Head of caudate nucleus (tissue), 42 donors: ENCODE results near the gene ARMH4.
"Not testable (repeated sequence)": the region's sequence is repeated elsewhere in the genome, so short reads cannot be mapped to it uniquely, and the experiment has no call there.

Experiments
- DNase-seq, 42 donors: peaks; one replicate each; pipeline versions ENCODE4 v3.0.0 to v3.0.0-alpha.2; 2020 to 2021; ENCODE audit warnings: mixed read lengths in 7 of 42
- intact Hi-C: fragments of 100-400 bp; cut with DNase I; formaldehyde crosslinking; loops from one replicate; pipeline ENCODE4 v1.15.0; 2022

The ARMH4 gene

DNA sequence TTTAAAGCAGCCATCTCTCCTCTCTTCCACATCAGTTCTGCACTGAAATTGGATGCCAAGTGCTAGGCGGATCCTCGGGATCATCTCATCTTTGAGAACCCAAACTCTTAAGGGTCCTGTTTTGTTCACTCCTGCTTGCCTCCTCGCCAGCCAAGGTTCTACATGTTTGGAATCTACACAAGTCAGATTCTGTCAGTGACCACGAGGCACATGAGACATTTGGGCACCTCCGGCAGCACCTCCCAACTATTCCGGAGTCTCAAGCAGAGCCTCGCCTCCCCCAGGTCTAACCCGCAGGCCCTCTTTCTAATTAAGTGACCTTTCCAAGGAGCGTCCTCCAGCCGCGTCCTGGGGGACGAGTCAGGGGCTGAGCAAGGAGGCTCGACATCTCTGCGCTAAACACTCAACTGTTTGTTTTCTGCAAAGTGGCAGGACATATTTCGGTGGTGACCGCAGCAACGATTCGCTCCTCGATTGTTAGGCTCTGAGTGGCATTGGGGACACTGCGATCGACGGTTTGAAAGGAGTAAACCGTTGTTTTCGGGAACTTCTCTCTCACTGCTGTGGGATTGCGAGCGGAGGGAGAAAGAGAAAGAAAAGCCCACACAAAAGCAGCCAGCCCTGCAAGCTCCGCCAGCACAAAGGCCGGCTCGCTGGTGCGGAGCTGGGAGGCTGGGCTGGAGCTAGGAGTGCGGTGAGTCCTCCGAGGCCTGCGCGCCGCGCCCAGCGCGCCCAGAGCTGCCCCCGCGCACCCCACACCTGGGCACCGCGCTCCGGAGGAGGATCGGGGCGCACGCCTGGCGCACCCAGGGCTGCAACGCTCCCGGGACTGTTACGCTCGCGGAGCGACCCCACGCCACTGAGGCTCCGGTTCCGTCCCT, 640 bp downstream of the ARMH4 start:
- intact Hi-C loops, result loop anchor here (5.0 kb wide), 1 partner anchor 46 kb away; no protein-coding TSS in a partner anchor
- DNase-seq, result peak in 36 of 42 donors; percentile 14 to 68 (median 38)

DNA sequence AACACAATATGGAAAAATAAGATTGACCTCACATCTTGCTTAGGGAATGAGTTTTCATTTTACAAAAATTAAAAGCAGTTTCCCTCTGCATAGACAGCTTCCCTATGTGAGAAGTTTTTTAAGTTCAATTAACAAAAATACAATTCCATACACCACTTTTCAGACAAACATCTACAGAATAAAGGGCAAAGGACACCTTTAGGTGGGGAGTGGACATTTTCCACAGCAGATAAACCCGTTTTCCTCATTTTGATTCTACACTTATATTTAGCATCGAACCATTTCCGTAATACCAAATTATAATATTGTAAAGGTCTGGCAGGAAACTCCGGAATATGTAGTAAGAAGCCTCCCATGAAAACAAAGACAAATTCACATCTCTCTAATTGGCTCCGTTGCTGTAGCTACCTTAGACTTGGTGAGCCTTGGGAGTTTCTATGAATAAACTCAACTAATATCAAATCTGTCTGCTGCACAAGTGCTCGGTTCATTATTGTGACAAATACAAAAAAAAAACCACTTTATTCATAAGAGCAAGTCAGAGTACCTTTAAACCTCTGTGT, 1.7 kb downstream of the ARMH4 start:
- DNase-seq, result no peak
- intact Hi-C loops, result loop anchor here (5.0 kb wide), 1 partner anchor 47 kb away; no protein-coding TSS in a partner anchor

DNA sequence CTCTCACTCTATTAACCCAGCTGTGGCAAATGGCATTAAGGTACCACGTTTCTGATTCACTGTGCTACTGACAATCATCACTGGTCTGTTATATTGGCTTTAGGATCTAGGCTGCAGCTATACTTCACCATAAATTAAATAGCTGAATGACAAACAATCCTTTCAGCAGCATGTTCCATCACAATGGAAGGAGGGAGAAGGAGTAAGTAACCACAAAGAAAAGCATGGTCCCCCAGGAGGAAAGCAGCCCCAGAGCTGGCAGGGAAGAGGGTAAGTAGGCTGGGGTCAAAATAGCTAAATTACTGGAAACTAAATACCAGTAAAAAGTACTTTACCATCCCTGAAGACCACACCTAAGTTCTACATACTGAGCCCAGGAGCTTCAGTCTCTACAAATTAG, 2.8 kb downstream of the ARMH4 start:
- intact Hi-C loops, result no loop called here
- DNase-seq, result no peak

DNA sequence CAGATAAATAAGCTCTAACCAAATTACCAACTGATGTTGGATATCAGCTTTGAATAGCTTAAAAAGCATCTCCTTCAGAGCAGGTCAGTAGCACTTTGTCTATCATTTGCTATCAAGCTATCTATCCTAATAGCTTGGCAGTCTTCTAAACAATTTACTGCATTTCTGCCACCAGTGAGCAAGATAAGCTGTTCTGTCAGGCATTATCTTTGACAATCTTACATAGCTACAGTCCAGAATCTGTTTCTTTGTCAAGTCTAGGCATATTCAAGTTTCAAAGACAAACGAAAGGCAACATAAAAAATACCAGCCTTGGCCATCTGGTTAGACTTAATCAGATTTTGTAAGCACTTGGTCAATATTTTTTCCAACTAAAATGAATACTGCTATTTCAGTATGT, 5.6 kb downstream of the ARMH4 start:
- DNase-seq, result no peak
- intact Hi-C loops, result no loop called here

DNA sequence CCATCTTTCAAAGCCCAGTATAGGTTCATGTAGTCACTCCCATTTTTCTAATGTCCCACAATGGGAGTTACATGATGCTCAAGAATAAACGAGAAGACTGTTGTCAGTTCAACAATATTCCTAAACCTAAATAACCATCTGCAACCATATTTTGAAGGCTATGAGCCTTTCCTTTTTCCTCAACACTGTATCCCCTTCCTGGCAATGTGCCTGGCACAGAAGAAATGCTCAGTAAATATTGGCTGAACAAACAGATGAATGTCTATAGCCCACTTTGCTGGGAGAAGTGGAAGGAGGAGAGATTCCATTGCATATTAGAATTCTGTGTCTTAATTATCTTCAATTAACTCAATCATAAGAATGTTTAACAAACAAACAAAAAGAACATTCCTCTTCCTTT, 6.1 kb downstream of the ARMH4 start:
- DNase-seq, result no peak
- intact Hi-C loops, result no loop called here

DNA sequence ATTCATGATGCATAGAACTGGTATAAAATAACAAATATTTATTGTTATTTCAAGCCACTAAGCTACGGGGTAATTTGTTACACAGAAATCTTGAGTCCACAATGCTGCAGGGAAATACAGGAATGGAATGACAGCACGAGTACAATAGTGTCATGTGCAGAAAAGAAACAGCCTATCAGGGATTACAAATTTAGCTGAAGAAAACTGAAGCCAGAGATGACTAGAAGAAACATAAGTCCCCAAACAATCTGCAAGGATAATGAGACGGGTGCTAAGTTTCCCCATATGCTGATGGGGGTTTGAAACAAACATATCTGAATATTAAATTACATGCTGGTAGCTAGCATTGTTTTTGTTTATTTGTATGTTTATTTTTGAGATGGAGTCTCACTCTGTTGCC, 8.9 kb downstream of the ARMH4 start:
- no peak for DNase-seq
- intact Hi-C loops, result no loop called here

DNA sequence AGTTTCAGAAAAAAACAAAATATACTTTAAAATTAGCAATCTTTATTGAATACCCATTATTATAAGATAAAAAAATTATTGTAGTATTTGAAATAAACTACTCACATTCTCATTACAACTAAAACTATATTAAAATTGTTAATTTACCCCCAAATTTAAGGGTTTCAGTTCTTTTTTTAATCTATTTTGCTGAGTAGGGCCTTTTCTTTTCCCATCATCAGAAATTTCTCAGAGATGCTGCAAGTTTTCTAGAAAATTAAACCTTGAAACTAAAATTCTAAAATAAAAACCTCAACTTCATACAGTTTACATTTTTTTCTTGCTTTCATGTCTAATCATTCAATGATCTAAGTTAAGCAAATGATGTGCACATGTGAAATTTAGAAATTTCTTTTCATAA, 10.1 kb downstream of the ARMH4 start:
- intact Hi-C loops, result no loop called here
- DNase-seq, result no peak

DNA sequence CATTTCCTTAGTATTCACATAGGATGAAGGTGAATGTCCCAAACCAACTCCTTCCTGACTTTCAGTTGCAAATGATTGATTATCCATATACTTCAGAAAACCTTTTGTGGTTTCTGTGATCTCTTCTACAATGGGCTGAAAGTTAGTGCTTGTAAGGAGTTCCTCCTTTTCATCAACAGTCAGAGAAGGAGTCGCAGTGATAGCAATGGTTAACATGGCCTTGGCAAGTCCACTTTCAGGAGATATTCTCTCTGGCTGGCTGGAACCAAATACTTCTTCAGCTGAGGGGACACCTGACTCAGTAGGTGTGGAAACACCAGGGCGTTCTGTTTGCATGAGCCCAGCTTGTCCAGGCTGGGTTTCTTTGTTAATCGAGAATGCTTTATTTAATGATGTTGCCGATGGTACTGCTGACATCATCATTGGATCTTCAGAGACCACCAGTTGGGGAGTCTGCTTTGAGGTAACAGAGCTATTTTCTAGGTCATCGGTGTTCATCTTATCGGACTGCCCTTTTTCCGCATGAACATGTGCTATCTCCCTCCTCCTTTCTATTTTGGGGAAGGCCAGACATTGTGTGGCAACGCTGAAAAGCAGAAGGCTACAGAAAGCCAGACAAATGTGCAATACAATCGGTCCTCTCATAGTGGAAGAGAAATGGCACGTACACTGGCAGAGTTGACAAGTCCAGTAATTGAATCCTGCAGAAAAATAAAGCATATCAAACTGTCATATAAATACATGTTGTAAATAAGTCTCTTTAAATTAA, 13.1 kb downstream of the ARMH4 start:
- DNase-seq, result peak in 3 of 42 donors; percentile 14 to 32 (median 23)
- intact Hi-C loops, result no loop called here

DNA sequence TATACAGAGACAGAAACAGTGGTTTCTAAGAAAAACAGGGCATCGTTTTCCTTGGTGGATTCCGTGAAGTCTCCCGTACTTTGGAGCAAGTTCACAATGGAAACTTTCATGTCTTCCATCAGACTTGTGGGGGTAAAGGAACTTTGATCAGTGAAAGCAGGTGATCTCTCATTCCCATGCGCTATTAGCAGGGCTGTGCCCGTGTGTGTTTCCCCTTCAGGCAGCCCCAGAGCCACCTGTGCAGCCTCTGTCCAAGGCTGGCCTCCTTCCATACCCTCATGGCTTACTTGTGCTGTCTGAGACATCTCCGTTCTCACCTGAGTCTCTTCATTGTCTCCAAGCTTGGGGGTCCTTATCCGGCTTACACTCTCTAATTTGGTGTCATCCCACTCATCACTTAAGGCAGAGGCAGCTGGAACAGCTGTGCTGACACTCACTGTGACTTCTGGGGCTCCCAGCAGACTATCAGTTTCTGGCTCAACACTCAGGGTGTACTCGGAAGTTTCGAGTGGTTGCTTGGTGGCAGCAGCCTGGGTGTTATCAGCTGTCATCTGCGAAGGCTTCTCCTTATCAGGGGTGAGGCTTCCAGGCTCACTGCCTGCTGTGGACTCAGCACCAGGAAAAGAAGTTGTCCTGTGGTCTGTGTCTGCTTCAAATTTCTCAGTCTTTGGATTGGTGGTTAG, 13.8 kb downstream of the ARMH4 start:
- intact Hi-C loops, result no loop called here
- DNase-seq, result no peak

DNA sequence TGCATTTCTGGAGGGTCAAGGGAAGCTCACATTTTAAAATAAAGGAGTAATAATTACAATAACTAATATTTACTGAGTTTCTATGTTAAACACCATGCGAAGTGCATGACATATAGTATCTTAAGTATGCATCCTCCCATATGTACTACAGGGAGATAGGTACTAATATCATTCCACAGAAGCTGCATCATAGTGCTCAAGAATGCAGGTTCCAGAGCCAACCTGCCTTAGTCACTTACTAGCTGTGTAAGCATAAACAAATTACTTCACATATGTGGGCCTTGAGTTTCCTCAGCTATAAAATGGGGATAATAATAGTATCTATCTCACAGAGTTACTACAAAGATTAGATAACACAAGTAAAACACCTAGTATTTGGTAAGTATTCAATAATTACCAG, 18.3 kb downstream of the ARMH4 start:
- DNase-seq, result no peak
- intact Hi-C loops, result no loop called here

DNA sequence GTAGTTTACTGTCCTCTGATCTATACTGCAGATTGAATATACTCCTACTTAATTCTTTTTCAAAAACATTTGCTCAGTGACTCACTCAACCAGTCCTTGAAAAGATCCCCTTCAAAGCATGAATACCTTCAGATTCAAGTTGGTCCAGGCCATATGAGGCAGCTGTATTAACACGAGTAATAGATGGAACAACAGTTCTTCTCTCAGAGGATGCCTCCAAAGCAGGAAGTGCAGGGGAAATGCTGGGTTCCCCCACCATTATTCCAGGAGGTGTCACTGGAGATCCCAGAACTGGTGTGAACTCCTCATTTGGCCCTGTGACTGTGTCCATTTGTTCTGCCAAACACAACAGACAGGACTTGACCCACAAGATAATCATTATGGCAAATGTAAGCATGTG, 20.6 kb downstream of the ARMH4 start:
- intact Hi-C loops, result no loop called here

DNA sequence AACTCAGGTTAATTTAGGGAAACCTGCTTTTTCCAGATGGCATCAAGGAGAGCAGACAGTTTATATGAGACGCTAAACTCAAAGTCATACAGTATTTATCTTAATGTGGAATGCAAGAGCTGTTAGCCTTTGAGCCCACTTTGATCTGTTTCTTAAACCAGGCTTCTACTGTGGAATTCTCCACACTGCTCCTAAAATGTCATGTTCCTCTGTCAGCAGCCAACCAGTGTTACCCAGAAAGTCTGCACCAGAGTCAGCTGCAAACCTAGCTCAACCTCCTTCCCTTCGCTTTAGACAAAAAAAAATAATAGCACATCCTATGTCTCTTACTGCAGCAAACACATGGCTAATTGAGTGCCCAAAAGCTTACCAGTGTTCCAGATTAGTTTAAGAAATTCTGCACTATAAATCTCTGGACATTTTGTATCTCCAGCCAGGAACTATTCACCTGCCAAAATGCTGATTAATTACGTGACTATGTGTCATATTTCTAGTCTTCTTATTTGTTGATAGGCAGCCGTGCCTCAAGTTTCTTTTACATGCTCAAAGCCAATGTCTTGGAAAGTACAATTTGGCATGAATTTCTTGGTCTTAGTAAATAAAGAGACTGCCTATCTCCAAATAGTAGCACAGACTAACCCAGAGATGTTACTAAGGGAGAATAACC, 21.8 kb downstream of the ARMH4 start:
- peak in 12 of 42 donors; percentile 17 to 62 (median 34) for DNase-seq

More for the DNA sequence above, 20.6 kb downstream of the ARMH4 start:
- peak in 1 of 42 donors; percentile 18 for DNase-seq

DNA sequence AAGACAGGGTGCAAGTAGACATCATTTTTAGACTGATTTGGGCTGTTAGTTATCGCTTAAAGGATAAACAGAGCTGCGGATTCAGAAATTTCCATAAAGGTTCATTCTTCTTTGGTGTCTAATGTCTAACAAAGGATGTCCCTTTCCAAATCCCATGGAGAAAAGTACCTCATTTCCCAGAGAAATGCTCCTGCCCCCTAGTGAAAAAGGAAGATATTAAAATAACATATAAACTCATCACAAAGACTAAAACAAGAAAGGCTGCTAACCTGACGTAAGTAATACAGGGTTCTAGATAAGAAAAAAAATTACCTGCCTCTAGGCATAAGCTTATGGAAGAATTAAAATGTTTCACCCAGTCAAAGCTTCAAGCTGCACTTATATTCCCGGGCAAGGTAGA, 22.8 kb downstream of the ARMH4 start:
- no peak for DNase-seq
- intact Hi-C loops, result no loop called here

More for the DNA sequence above, 21.8 kb downstream of the ARMH4 start:
- intact Hi-C loops, result no loop called here

DNA sequence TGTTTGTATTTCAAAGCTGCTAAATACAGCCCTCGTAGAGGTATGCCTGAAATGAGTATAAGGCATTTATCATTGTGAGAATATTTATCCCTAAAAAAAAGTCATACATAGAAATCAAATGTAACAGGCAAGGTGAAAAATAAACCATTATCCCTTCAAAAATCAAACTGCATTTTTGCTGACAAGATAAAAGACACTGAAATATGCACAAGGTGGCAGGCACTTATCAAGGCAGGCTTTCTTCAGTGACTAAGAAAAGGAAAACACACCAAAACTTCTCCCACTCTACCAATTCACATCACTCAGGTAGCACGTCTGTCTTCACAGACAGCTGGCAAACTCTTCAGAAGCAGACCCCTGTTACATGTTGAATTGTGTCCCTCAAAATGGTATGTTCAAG, 23.6 kb downstream of the ARMH4 start:
- peak in 1 of 42 donors; percentile 15 for DNase-seq
- intact Hi-C loops, result no loop called here

DNA sequence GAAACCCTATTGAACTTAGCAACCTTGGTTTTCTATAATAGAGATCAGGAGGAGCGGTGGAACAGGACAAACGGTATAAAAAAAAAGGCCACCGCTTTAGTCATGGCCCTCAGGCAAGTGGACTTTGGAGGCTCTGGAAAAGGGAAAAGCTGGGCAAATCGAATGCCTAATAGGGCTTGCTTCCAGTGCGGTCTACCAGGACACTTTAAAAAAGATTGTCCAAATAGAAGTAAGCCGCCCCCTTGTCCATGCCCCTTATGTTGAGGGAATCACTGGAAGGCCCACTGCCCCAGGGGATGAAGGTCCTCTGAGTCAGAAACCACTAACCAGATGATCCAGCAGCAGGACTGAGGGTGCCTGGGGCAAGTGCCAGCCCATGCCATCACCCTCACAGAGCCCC, 29.5 kb downstream of the ARMH4 start:
- intact Hi-C loops, DNase-seq: not testable (repeated sequence)

DNA sequence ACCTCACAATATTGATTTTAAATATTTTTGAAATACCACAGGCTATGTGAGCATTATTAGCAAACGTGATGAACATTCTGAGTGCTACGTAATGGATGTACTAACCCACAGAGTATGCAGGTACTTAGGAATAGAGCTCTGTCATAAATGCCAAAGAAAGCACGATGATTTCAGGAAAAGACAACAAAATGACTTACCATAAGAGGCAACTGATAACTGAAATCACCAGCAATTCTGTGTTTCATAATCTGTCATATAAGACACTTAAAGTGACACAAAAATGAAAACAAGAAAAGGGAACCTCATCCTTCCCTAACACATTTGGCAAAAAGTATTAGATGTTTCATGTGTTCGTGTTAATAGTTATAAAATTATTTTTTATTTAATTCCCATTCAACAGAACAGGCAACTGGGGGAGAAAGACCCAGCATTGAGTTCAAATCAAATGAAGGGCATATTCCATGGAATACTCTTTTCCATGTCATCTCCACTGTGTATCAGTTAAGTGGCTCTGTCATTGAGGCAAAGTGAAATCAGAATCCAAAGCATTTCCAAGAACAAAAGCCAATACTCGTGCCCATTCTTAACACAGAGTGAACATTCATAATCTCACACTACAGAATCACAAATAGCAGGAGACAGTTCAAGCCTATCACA, 30.4 kb downstream of the ARMH4 start:
- DNase-seq, result no peak
- intact Hi-C loops, result no loop called here

DNA sequence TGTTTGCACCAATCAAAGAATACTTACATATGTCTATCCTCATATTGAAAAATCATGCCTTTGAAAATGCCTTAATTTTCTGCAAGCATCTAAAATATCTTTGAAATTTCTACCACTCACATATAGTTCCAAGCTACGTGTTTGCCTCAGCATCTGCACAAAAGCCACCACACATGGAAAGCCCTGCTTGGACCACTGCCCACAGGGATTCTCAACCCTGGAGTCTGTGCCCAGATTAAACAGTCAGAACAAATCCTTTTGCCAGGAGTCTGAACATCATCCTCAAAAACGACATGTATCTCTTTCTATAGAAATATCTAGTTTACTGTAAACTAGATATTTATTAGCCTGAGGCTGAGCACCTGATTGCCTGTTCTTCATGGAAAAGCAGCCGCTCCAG, 32.6 kb downstream of the ARMH4 start:
- DNase-seq, result peak in 2 of 42 donors; percentile 12 to 29
- intact Hi-C loops, result no loop called here

DNA sequence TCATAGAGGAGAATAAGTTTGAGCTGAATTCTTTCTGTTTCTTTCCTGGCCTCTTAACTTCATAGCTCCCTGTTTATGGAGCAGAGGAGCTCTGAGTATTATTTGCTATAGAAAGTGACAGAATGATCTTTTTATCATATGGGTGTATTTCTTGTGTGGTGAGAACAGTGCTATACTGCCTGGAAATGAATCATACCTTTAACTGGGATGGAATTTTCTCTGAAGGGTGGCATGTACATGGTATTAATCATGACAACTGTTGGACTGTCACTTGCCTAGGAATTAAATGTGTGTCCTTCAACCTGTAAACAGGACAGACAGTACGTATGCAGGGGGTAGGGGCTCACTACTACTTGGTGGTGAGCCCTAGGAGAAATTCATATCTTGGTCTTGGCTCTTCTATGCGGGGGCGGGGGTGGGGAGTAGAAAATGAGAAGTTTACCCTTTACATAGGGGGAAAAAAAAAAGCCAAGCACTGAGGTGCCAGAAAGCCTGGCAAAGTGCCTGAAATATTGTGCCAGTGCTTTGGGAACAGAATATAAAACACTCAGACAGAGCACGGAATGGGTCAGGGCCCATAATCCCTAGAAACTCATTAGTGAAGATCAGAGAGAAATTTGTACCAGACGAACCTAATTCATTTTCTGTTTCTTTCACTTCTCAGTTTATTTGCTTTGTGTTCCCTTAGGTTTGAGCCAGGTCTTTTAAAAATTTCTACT, 33.8 kb downstream of the ARMH4 start:
- DNase-seq, result peak in 1 of 42 donors; percentile 17
- intact Hi-C loops, result no loop called here
